HG02970 (cell line): ENCODE data around the gene MDM1.

Experiments
- ATAC-seq: cut with Tn5 transposase; IDR thresholded peaks from one replicate; pipeline ENCODE4 v1.9.1; 2021; ENCODE audit warnings: mild to moderate bottlenecking, moderate library complexity, moderate number of reproducible peaks; ENCODE audit not compliant: unreplicated experiment, low FRiP score

MDM1 gene

GRCh38 chr12:68327896-68328295, 4.3 kb downstream of the MDM1 start:
- no peak for ATAC-seq

DNA sequence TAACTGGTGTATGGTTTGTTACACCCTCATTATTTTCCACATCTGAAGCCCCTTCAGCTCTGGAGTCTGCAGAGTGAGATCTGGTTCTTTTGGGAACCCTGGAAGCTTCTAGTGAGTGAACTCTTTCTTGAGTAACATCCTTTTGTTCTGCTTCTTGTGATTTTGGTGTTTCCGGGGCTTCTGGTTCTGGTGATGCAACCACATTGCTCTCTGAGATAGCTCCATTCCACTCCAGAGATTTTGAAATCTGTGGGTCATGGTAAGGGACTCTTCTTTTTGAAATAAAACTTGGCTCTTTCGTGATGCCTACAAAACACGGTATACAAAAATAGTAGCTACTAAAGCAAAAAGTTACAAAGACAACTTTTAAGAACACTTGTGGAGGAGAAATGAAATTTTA, 5.4 kb downstream of the MDM1 start:
- ATAC-seq: no peak

- ATAC-seq: no peak
Observed at GRCh38 chr12:68325966-68326365, 6.2 kb downstream of the MDM1 start.

DNA sequence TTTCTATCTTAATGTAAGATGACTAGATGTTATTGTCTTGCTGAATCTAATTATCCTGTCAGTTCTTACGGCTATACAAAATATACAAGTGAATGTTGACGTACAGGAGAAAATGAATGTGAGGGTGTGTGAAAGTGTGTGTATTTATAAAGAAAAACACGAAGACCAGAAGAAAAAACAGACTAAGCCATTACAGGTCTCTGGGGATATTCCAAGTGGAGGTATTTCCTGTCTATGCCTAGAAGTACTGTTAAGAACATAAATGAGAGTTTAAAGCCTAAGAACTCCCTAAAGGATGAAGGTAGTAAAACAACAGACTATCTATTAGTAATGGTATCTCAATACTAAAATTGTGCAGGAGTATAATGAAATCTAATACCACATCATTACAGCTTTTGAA, 7.6 kb downstream of the MDM1 start:
- no peak for ATAC-seq

DNA sequence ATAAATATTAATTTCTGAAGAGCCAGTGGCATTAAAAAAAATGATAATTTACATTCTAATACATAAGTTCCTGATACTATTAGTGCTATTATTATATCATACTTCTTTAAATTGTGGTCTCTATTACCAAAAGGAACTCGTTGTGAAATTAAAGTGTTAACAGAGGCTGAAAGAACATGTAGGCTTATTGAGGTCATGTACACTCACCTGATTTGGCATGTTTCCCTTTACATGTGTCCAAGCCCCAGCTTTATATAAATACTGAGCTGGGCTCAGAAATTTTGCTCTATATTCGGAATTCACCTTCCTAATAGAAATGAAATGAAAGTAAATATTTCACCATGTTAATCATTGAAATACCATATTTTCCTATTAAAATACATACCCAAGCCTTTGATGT, 11.0 kb downstream of the MDM1 start:
- no peak for ATAC-seq

- no peak for ATAC-seq
Observed at GRCh38 chr12:68319988-68320623, 12.1 kb downstream of the MDM1 start.

GRCh38 chr12:68317047-68317667, 15.0 kb downstream of the MDM1 start:
- no peak for ATAC-seq

DNA sequence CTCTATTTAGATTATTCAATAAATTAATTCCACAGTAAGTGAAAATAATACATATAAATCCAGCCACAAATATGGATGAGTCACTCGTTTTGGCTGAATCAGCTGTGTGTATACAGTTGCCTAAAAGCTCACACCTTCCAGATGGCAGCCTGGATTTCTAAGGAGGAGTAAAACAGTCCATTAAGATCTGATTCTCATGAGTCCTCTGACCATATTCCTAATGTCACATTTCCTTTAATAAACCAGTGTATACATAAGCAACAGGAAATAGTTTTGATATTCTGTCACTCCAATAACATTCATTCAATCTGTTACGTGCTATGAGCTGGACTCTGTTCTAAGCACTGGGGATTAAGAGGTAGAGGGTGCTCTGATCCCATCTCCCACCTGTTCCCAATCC, 21.8 kb downstream of the MDM1 start:
- no peak for ATAC-seq

DNA sequence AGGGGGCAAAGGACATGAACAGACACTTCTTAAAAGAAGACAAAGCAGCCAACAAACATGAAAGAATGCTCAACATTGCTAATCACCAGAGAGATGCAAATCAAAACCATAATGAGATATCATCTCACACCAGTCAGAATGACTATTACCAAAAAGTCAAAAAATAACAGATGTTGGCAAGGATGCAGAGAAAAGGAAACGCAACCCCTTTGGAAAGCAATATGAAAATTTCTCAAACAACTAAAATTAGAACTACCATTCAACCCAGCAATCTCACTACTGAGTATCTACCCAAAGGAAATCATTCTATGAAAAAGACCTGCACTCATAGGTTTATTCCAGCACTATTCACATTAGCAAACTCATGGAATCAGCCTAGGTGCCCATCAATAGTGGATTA, 25.6 kb downstream of the MDM1 start:
- no peak for ATAC-seq

DNA sequence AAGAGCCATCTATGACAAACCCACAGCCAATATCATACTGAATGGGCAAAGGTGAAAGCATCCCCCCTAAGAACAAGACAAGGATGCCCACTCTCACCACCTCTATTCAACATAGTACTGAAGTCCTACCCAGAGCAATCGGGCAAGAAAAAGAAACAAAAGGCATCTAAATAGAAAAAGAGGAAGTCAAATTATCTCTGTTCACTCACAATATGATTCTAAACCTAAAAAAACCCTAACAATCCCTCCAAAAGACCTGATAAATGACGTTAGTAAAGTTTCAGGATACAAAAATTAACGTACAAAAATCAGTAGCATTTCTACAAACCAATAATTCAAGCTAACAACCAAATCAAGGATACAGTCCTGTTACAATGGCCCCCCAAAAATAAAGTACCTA, 26.9 kb downstream of the MDM1 start:
- ATAC-seq: no peak

GRCh38 chr12:68304626-68305025, 27.5 kb downstream of the MDM1 start:
- ATAC-seq: no peak

DNA sequence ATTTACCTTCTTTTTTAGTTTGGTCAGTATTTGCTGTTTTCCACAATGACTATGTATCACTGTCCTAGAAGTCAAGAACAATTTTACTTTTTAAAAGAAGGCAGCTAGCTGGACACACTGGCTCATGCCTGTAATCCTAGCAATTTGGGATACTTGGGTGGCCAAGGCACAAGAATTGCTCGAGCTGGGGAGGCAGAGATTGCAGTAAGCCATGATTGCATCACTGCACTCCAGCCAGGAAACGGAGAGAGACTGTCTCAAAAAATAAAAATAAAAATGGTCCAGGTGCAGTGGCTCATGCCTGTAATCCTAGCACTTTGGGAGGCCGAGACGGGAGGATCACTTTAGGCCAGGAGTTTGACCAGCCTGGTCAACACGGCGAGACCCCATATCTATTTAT, 28.3 kb downstream of the MDM1 start:
- ATAC-seq: no peak

DNA sequence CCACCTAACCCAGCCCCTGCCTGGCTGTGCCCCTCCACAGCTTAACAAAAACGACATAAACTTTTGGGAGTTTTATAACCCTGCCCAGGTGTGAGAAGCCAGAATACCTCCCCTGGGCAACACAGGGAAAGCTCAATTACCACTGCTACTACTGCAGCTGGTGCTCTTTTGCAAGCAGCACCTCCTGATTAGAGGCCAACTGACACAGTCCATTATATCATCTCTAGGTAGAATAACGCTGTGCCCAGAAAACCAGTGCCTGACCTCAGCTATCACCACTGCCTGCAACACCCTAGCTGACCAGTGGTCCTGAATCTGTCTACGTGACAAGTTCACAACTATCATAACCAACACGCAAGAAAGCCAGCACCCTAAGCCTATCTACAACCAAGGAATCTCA, 34.2 kb downstream of the MDM1 start:
- ATAC-seq: no peak

GRCh38 chr12:68294251-68294650, 37.9 kb downstream of the MDM1 start:
- no peak for ATAC-seq

- ATAC-seq: no peak
Observed at GRCh38 chr12:68293347-68293746, 38.8 kb downstream of the MDM1 start.

- ATAC-seq: no peak
Observed at GRCh38 chr12:68292151-68292943, 39.8 kb downstream of the MDM1 start.

GRCh38 chr12:68291396-68292036, 40.6 kb downstream of the MDM1 start:
- ATAC-seq: no peak

DNA sequence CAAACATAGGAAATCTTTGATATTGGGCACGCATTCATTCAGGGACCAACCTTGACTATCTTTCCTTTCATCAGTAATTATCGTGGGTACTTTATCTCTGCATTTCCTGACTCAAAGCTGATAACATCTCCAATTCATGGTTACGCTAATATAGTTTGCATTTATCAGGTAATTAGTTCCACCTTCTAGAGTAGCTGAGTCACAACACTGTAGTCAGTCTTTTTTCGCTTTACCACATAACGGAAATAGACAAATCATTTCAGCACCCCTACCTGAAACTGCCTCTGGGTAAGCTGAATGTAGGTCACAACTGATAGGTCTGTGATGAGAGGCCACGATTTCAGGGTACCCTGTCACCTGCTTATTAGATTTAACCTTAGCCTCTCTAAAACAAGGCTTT, 42.0 kb downstream of the MDM1 start:
- ATAC-seq: no peak

GRCh38 chr12:68287106-68287505, 45.1 kb downstream of the MDM1 start:
- no peak for ATAC-seq

DNA sequence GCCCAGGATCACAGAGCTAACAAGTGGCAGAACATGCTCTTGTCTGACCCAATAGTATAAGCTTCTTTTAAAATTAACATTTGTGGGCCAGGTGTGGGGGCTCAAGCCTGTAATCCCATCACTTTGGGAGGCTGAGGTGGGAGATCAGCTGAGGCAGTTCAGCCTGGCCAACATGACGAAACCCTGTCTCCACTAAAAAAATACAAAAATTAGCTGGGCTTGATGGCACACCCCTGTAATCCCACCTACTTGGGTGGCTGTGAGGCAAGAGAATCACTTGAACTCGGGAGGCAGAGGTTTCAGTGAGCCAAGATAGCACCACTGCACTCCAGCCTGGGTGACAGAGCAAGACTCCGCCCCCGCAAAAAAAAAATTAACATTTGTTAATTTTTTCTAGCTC, 45.8 kb downstream of the MDM1 start:
- no peak for ATAC-seq

GRCh38 chr12:68285541-68285940, 46.6 kb downstream of the MDM1 start:
- ATAC-seq: no peak
